Hematopoietic multipotent progenitor cell treated with erythropoietin and hydrocortisone succinate and interleukin-3 and kit ligand, for 4 days (in vitro differentiated cells): ENCODE measurements around the gene PPP1R11.
"Not testable (repeated sequence)": the region's sequence is repeated elsewhere in the genome, so short reads cannot be mapped to it uniquely, and the experiment has no call there.

Source experiments
- DNase-seq: peaks from one replicate; pipeline ENCODE4 v3.0.0-alpha.2; 2015

PPP1R11 gene

GRCh38 chr6:30066577-30067459, at the start of gene PPP1R11:
Gene PPP1R11, plus strand, starts transcription at chr6:30067198. Its CDS starts 213 bp downstream, at chr6:30067411.
- DNase-seq, result peak; percentile 100

GRCh38 chr6:30019819-30020218, 47.2 kb upstream of the PPP1R11 start:
- DNase-seq, result no peak

- DNase-seq, result no peak
These were observed 46.4 kb upstream of the PPP1R11 start for GRCh38 chr6:30020626-30021025.

- DNase-seq, result no peak
These were observed 44.8 kb upstream of the PPP1R11 start for GRCh38 chr6:30022189-30022588.

- DNase-seq, result not testable (repeated sequence)
These were observed 44.3 kb upstream of the PPP1R11 start for GRCh38 chr6:30022712-30023111.

- no peak for DNase-seq
These were observed 41.8 kb upstream of the PPP1R11 start for GRCh38 chr6:30025186-30025585.

GRCh38 chr6:30029588-30029987, 37.4 kb upstream of the PPP1R11 start:
- DNase-seq, result no peak

GRCh38 chr6:30031381-30031780, 35.6 kb upstream of the PPP1R11 start:
- no peak for DNase-seq

- DNase-seq, result peak; percentile 41
These were observed 33.6 kb upstream of the PPP1R11 start for GRCh38 chr6:30033440-30033839.

GRCh38 chr6:30035784-30036183, 31.2 kb upstream of the PPP1R11 start:
- DNase-seq, result peak; percentile 6

- peak; percentile 62 for DNase-seq
These were observed 29.7 kb upstream of the PPP1R11 start for GRCh38 chr6:30037182-30037788.

GRCh38 chr6:30041221-30041620, 25.8 kb upstream of the PPP1R11 start:
- no peak for DNase-seq

- no peak for DNase-seq
These were observed 25.2 kb upstream of the PPP1R11 start for GRCh38 chr6:30041821-30042220.

- DNase-seq, result no peak
These were observed 24.5 kb upstream of the PPP1R11 start for GRCh38 chr6:30042476-30042875.

GRCh38 chr6:30042914-30043313, 24.1 kb upstream of the PPP1R11 start:
- no peak for DNase-seq

GRCh38 chr6:30043744-30044143, 23.3 kb upstream of the PPP1R11 start:
- no peak for DNase-seq

GRCh38 chr6:30044630-30045029, 22.4 kb upstream of the PPP1R11 start:
- no peak for DNase-seq

- peak; percentile 35 for DNase-seq
These were observed 19.8 kb upstream of the PPP1R11 start for GRCh38 chr6:30047220-30047619.

GRCh38 chr6:30053682-30054081, 13.3 kb upstream of the PPP1R11 start:
- no peak for DNase-seq

GRCh38 chr6:30055513-30055912, 11.5 kb upstream of the PPP1R11 start:
- DNase-seq, result no peak

GRCh38 chr6:30060606-30061091, 6.3 kb upstream of the PPP1R11 start:
- DNase-seq, result peak; percentile 63

- peak; percentile 98 for DNase-seq
These were observed 5.7 kb upstream of the PPP1R11 start, which contains the start of gene POLR1H for GRCh38 chr6:30061092-30061857. Gene POLR1H, plus strand, starts transcription at chr6:30061265. Its CDS starts 260 bp downstream, at chr6:30061525.

- DNase-seq, result peak; percentile 55
These were observed 5.0 kb upstream of the PPP1R11 start for GRCh38 chr6:30061858-30062458.
